IPS-NIHi7 (cell line): ENCODE data around the gene C8G.

ENCODE experiments used
- DNase-seq: peaks from one replicate; pipeline ENCODE4 v3.0.0; 2012; ENCODE audit warnings: mixed read lengths; ENCODE audit errors: extremely low spot score

Gene C8G

DNA sequence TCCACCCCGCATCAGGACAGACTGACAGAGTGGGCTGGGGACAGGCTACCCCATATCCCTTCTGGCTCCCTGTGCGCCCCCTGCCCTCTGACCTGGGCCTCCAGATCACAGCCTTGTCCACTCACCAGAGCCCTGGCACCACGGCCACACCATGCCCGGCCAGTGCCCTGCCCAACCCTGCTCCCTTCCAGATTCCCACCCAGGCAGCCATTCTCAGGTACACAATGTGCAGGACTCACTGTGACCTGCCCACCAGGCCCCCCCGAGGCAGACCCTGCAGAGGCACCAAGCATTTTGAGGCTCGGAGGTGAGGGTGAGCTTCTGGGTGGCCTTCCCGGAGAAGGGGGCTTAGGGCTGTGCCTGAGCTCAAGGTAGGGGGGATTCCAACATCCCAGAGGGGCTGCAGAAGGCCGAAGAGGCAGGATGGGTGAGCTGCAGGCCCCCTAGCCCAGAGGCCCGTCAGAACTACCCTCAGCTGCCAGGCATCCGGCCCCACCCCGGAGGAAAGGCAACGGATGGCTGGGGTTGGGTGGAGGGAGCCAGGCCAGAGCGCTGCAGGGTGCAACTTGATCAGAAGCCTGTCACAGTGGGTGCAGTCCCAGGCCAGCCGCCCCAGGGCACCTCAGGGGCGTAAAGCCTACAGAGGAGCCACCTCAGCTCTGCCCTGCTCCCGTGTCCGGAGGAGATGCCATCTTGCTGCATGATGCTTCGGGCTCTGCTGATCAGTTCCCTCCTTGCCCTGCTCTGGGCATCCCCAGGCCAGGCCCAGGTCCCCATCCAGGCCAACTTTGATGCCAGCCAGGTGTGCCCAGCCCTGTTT lies 37.4 kb downstream of the C8G start, which contains the start of gene LCNL1:
TSS of gene LCNL1 (plus strand) at position 762 of the 820 bp plus-strand sequence. CDS start 594 bp downstream, outside the sequence.
- no peak for DNase-seq

DNA sequence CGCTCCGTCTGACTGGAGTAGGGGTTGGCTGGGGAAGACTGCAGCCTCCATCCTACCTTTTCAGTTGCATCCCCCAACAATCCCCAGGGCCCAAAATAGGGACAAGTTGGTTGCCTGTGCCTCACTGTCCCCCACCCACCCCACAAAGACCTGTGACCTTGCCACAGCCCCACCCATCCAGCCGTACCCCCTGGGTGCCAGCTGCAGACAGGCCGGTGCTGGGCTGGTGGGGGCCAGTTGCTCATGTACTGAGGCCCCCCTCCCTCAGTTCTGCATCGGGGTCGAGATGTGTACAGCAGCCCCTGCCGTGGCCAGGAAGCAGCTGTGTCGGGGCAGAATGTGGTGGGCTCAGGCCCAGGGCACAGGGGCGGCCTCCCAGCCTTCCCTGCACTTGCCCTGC lies 38.1 kb downstream of the C8G start:
- no peak for DNase-seq

DNA sequence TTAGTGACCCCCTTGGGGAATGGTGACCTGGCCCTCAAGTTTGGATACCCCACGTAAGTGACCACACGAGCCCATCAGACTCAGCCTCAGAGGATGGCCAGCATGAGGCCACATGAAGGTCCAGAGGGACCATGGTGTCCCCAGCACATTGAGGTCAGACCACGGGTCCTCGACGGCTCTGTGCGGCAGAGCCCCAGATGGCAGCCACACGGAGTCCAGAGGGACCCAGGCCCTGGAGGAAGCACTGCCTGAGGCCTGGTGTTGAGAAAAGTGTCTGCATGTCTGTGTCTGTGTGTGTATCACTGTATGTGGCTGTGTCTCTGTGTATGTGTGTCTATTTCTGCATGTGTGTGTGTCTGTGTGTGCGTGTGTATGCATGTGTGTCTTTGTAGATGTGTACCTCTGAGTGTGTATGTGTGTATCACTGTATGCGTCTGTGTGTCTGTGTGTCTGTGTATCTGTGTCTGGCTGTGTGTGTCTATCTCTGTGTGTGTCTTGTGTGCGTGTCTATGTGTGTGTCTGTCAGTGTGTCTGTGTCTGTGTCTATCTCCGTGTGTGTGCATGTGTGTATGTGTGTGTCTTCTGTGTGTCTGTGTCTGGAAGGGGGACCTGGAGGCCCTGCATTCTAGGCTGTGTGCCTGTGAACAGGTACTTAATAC lies 38.7 kb downstream of the C8G start:
- no peak for DNase-seq

DNA sequence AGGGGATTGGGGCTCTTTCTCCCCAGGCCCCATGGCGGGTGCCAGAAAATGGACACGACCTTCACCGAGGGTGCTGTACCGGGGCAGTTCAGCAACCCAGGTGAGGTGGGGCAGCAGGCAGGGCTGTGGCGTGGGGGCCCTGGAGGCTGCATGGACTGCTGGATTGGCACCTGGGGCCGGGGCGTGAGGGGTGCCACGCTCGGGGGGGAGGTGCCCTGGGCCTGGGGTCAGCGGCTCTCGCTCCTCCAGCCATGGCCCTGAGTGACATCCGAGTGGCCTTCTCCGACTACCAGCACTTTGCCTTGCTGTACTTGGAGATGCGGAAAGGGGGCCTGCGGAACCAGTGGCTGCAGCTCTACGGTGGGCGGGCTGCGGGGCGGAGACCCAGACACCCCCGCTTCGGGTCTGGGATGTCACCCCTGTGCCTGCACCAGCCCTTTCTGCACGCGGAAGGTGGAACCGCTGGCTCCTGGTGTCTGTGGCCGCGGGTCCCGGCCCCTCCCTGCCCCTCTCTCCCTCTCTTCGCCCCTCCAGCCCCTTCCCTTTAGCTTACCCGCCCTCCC lies 39.5 kb downstream of the C8G start:
- no peak for DNase-seq

GRCh38 chr9:136985027-136985602 lies 40.1 kb downstream of the C8G start:
- no peak for DNase-seq

- DNase-seq: no peak
These were observed 40.8 kb downstream of the C8G start for GRCh38 chr9:136985853-136986252.

- no peak for DNase-seq
These were observed 43.8 kb downstream of the C8G start for GRCh38 chr9:136988872-136989271.

DNA sequence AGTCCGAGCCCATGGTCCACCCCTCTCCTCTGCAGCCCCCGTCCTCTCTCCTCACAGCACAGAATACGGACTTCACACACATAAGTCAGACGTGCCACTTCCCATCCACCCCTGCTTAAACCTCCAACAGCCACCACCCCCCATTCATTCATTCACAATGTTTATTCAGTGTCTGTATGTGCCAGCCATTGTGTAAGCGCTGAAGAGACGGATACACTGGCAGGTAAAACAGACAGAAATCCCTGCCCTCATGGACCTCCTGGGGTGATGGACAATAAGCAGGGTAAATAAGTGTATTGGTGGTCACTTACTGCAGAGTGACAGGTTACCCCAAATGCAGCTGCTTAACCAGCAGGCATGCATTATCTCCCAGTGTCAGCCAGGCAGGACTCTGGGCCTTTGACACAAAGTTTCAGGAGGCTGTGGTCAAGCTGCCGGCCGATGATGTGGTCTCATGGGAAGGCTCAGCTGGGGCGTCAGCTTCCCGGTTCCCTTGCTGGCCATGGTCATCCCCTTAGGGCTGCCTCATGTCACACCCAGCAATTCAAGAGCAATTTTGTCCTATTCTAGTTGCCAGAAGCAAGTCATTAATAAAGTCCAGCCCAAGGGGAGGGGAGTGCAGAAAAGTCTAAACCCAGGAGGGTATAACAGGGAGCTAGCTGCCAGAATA lies 45.3 kb downstream of the C8G start:
- DNase-seq: no peak

DNA sequence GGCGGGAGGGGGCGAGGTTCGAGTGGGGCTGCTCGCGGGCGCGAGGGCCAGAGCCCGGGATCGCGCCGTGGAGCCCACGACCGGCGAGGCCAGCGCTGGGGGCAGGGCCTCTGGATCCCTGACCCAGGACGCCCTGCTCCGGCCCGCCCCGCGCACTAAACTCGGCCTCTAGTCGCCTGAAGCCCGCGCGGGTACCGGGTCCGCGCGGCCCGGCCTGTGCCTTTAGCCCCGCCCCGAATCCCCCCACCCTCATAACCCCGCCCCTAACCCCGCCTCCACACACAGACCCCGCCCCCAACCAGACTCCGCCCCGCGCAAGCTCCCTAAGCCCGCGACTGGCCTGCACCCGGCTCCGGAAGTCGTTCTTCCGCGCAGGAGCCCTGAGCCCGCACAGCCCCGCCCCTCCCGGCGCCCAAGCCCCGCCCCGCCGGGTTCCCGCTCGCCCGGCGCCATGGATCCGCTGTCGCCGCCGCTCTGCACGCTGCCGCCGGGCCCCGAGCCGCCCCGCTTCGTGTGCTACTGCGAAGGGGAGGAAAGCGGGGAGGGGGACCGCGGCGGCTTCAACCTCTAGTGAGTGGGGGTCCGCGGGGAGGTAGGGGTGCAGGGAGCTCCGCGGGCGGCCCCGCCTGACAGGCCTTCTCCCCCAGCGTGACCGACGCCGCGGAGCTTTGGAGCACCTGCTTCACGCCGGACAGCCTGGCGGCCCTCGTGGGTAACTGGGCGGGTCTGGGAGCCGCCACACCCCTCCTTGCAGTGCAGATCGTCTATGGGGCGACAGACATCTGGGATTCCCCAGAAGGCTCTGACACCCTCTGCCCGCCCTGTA lies 47.2 kb downstream of the C8G start, which contains the start of gene PAXX:
TSS of gene PAXX (plus strand) at position 430 of the 826 bp plus-strand sequence. CDS start at position 452, 22 bp downstream.
- DNase-seq: peak; percentile 99

- no peak for DNase-seq
These were observed 47.9 kb downstream of the C8G start for GRCh38 chr9:136992819-136993369.

GRCh38 chr9:136994180-136994887 lies 49.3 kb downstream of the C8G start:
- DNase-seq: no peak

DNA sequence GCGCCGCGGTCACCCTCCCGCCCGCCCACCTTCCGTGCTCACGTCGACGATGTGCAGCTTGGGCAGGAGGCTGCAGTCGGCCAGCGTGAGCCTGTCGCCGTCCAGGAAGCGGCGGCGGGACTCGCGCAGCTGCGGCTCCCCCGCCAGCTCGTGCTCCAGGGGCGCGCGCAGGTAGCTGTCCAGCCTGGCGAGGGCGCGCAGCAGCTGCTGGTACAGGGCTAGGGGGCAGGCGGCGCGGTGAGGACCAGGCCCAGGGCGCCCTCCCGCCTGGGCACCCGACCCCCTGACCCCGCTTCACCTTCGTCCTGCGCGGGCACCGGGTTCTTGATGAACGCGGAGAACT lies 49.8 kb downstream of the C8G start:
- DNase-seq: peak; percentile 70

GRCh38 chr9:136995362-136995761 lies 50.3 kb downstream of the C8G start:
- no peak for DNase-seq

GRCh38 chr9:136995772-136996311 lies 50.8 kb downstream of the C8G start:
- DNase-seq: no peak
